CD14-positive monocyte (primary cell): ENCODE measurements around the gene WWC1. TPM values are rescaled to one million over a fixed set of nuclear protein-coding genes. Genes with fewer than 3 reads are reported as not detected.
A peak's percentile ranks its signal among the peaks of the same experiment; 100 is the strongest.

Source experiments
- DNase-seq, 3 donors: peaks; one replicate each; pipeline ENCODE4 v3.0.0-alpha.2; 2011 to 2022
- H2AFZ ChIP-seq: 2 replicates; pipeline ENCODE4 v1.6.0; 2012; ENCODE audit warnings: mild to moderate bottlenecking, low read depth, low read length, inconsistent platforms; ENCODE audit not compliant: insufficient read depth, poor library complexity, severe bottlenecking
- H3K27ac ChIP-seq, 2 donors: 1 replicate in 1 of 2; 2 replicates in 1 of 2; pipeline ENCODE4 v1.5.1; 2012 to 2013; ENCODE audit warnings: low read length in 2 of 2, control low read depth in 1 of 2, inconsistent platforms in 1 of 2, low read depth in 1 of 2, mild to moderate bottlenecking in 1 of 2
- H3K27me3 ChIP-seq, 2 donors: one replicate each; pipeline versions ENCODE4 v1.6.0 to v1.6.1; 2011 to 2013; ENCODE audit warnings: low read length in 2 of 2; ENCODE audit not compliant: control insufficient read depth in 2 of 2, insufficient read depth in 2 of 2
- H3K36me3 ChIP-seq, 2 donors: replicated peaks in 1 of 2; 1 replicate in 1 of 2; 2 replicates in 1 of 2; pipeline versions ENCODE4 v1.5.1 to v1.6.1; 2012 to 2013; ENCODE audit warnings: low read length in 2 of 2, control low read depth in 1 of 2, inconsistent platforms in 1 of 2, mild to moderate bottlenecking in 1 of 2; ENCODE audit not compliant: insufficient read depth in 2 of 2, control insufficient read depth in 1 of 2
- H3K4me1 ChIP-seq, 2 donors: 1 replicate in 1 of 2; 2 replicates in 1 of 2; pipeline versions ENCODE4 v1.5.1 to v1.6.1; 2012 to 2013; ENCODE audit warnings: low read length in 2 of 2, control low read depth in 1 of 2, inconsistent platforms in 1 of 2, mild to moderate bottlenecking in 1 of 2, moderate library complexity in 1 of 2; ENCODE audit not compliant: insufficient read depth in 2 of 2, control insufficient read depth in 1 of 2
- H3K4me2 ChIP-seq: replicated peaks from 2 replicates; pipeline ENCODE3; 2012; ENCODE audit warnings: low read length, moderate library complexity, mild to moderate bottlenecking; ENCODE audit not compliant: poor library complexity, severe bottlenecking; ENCODE audit errors: extremely low read depth
- H3K4me3 ChIP-seq, 3 experiments: fragments of 200-600 bp in 1 of 3; sonication (generic) in 1 of 3; replicated peaks in 1 of 3; 1 replicate in 2 of 3; 2 replicates in 1 of 3; pipeline ENCODE4 v1.5.1; 2011 to 2013; ENCODE audit warnings: low read length in 3 of 3, mild to moderate bottlenecking in 3 of 3, control low read depth in 2 of 3, low read depth in 2 of 3, inconsistent platforms in 1 of 3, moderate library complexity in 1 of 3
- H3K79me2 ChIP-seq: 2 replicates; pipeline ENCODE4 v1.6.0; 2012; ENCODE audit warnings: mild to moderate bottlenecking, control low read depth, inconsistent platforms, low read length, moderate library complexity; ENCODE audit not compliant: insufficient read depth
- H3K9ac ChIP-seq: 2 replicates; pipeline ENCODE4 v1.6.0; 2017; ENCODE audit warnings: low read length, mild to moderate bottlenecking; ENCODE audit not compliant: insufficient read depth, poor library complexity, severe bottlenecking
- H3K9me3 ChIP-seq, 2 donors: replicated peaks in 1 of 2; 1 replicate in 1 of 2; 2 replicates in 1 of 2; pipeline versions ENCODE4 v1.5.1 to v1.6.1; 2012 to 2013; ENCODE audit warnings: low read length in 2 of 2, control low read depth in 1 of 2; ENCODE audit not compliant: control insufficient read depth in 1 of 2, insufficient read depth in 1 of 2
- H4K20me1 ChIP-seq: 2 replicates; pipeline ENCODE4 v1.6.0; 2012; ENCODE audit warnings: mild to moderate bottlenecking, low read length, control low read depth, moderate library complexity; ENCODE audit not compliant: insufficient read depth
- H3K27ac Mint-ChIP-seq, 7 donors: one replicate each; pipeline ENCODE4 v1.8.0; 2020; ENCODE audit warnings: mild to moderate bottlenecking in 7 of 7, mixed read lengths in 7 of 7, moderate library complexity in 6 of 7, inconsistent platforms in 2 of 7
- H3K27me3 Mint-ChIP-seq, 3 donors: one replicate each; pipeline ENCODE4 v1.8.0; 2021 to 2022; ENCODE audit warnings: low read depth in 3 of 3, mild to moderate bottlenecking in 3 of 3, mixed read lengths in 3 of 3, moderate library complexity in 3 of 3, inconsistent platforms in 1 of 3
- H3K36me3 Mint-ChIP-seq, 2 donors: one replicate each; pipeline ENCODE4 v1.8.0; 2020; ENCODE audit warnings: mixed read lengths in 2 of 2, inconsistent platforms in 1 of 2, mild to moderate bottlenecking in 1 of 2
- H3K4me1 Mint-ChIP-seq: one replicate; pipeline ENCODE4 v1.8.0; 2020; ENCODE audit warnings: mild to moderate bottlenecking, mixed read lengths
- H3K4me3 Mint-ChIP-seq, 2 donors: one replicate each; pipeline ENCODE4 v1.8.0; 2020; ENCODE audit warnings: mild to moderate bottlenecking in 2 of 2, mixed read lengths in 2 of 2, moderate library complexity in 1 of 2
- H3K9me3 Mint-ChIP-seq, 7 donors: one replicate each; pipeline ENCODE4 v1.8.0; 2020 to 2022; ENCODE audit warnings: mixed read lengths in 7 of 7, mild to moderate bottlenecking in 6 of 7, moderate library complexity in 6 of 7, inconsistent platforms in 2 of 7
- WGBS: methylation state at CpG from one replicate; pipeline ENCODE4 v1.1.5; 2013; ENCODE audit warnings: missing lambda C conversion rate; ENCODE audit not compliant: insufficient coverage; 5-methylcytosine and 5-hydroxymethylcytosine counted together
- intact Hi-C, 2 donors: fragments of 100-400 bp; cut with micrococcal nuclease; formaldehyde crosslinking; loops; one replicate each; pipeline versions ENCODE4 v1.15.0 to v1.15.1; 2023
- polyA plus RNA-seq, 3 donors: library from polyadenylated mRNA; depleted of rRNA in 1 of 3; unstranded in 2 of 3; stranded (reverse) in 1 of 3; fragments of 300-500 nt in 2 of 3; fragments of >200 nt in 1 of 3; fragmentation: Illumina TruSeq in 2 of 3; gene quantifications; 1 replicate in 2 of 3; 2 replicates in 1 of 3; pipeline ENCODE4 v1.2.3, GENCODE V29; 2012 to 2021
- TF ChIP-seq, protein P1 (sequence below): fragments of 200-600 bp; IDR thresholded peaks from one replicate; pipeline ENCODE4 v1.8.0; 2022; ENCODE audit warnings: antibody characterized with exemption, mild to moderate bottlenecking

The WWC1 gene
- polyA plus RNA-seq, 3 donors, result not detected

DNA sequence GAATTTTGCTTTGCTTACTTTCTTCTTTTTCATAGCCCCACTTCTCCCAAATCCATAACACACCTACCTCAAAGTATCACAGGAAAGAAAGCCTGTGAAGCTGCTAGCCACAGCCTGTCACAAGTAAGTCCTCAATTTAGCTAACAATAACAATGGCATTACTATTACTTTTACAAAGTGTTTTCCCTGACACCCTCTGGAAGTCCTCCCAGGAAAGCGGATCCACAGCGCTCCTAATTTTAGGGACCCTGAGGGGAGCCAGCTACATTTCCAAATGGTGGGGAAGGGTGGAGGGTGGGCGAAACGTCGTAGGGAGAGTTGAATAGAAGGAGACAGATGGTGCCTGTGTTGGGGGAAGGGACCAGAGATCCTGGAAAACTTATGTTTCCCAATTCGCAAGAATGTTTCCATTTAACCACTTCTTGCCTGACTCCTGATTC is 523 bp upstream of the WWC1 start:
- WGBS, result no CpG with 5 or more reads among the region's 6 CpGs
- intact Hi-C loops, result no loop called here

DNA sequence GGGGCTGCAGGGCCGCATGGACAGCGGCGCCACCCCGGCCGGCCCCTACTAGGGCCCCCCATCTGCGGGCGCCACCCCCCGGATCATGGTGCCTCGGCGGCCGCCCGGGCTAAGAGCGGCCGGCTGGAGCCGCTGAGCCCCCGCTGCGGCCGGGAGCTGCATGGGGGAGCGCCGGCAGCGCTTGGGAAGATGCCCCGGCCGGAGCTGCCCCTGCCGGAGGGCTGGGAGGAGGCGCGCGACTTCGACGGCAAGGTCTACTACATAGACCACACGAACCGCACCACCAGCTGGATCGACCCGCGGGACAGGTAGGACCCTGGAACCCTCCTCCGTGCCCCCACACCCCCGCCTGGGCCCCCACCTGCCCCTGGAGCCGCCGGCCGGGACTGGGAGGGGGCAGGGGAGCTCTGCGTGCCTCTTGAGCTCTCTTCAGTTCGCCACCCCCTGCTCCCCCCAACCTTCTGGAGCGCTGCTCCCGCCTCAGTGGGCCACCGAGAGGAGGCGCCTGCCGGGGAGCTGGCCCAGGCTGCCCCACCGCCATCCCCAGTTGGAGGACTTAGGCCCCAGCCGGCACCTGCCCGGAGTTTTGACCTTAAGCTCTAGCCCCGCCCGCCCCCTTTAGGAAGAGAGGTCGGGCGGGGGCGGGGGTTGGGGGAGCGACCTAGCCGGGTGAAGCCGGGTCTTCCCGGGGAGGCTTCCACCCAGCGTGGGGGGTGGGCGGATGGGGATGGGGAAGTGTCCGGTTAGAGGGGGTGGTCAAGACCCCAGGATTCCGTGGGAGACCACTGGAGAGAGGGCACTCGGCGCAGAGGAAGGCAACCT is 730 bp downstream of the WWC1 start:
- intact Hi-C loops, result no loop called here
- Histone ChIP-seq H3K79me2 (no peaks in the 10 kb centered on the region), H3K4me2 (peak overlapping the region; percentile 26), H3K27ac (no peak overlapping the region), H4K20me1 (no peaks in the 10 kb centered on the region), H3K27me3 (peaks cover 33 to 46% of the 10 kb centered on the region in 2 donors), H3K9ac (no peak overlapping the region), H3K9me3 (peaks cover 0 to 5% of the 10 kb centered on the region in 2 donors), H3K36me3 (no peaks in the 10 kb centered on the region), H2AFZ (no peak overlapping the region), H3K4me3 (no peak overlapping the region), H3K4me1 (peaks cover 2 to 3% of the 10 kb centered on the region in 2 donors)
- WGBS, result 6% methylated on average over 47 of the region's 64 CpGs
- Mint-ChIP-seq H3K27ac (no peak overlapping the region), H3K36me3 (peaks cover 0 to 6% of the 10 kb centered on the region in 2 donors), H3K9me3 (peaks cover 0 to 13% (median 1%) of the 10 kb centered on the region in 7 donors), H3K4me1 (peaks cover 3% of the 10 kb centered on the region), H3K4me3 (peak overlapping the region in 1 of 2 donors; percentile 67), H3K27me3 (peaks cover 52 to 67% (median 66%) of the 10 kb centered on the region in 3 donors)
- DNase-seq, result no peak
- TF ChIP-seq, protein P1, sequence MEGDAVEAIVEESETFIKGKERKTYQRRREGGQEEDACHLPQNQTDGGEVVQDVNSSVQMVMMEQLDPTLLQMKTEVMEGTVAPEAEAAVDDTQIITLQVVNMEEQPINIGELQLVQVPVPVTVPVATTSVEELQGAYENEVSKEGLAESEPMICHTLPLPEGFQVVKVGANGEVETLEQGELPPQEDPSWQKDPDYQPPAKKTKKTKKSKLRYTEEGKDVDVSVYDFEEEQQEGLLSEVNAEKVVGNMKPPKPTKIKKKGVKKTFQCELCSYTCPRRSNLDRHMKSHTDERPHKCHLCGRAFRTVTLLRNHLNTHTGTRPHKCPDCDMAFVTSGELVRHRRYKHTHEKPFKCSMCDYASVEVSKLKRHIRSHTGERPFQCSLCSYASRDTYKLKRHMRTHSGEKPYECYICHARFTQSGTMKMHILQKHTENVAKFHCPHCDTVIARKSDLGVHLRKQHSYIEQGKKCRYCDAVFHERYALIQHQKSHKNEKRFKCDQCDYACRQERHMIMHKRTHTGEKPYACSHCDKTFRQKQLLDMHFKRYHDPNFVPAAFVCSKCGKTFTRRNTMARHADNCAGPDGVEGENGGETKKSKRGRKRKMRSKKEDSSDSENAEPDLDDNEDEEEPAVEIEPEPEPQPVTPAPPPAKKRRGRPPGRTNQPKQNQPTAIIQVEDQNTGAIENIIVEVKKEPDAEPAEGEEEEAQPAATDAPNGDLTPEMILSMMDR, result no peak

More for the DNA sequence above, 523 bp upstream of the WWC1 start:
- TF ChIP-seq, protein P1, result no peak
- peaks cover 33 to 46% of the 10 kb centered on the region in 2 donors for H3K27me3 ChIP-seq
- H3K4me2 ChIP-seq, result peak overlapping the region; percentile 44
- H3K4me3 ChIP-seq, result peak overlapping the region in 1 of 3 experiments; percentile 42
- no peaks in the 10 kb centered on the region for H3K79me2 ChIP-seq
- Mint-ChIP-seq H3K27ac (no peak overlapping the region), H3K9me3 (peaks cover 0 to 13% (median 1%) of the 10 kb centered on the region in 7 donors), H3K4me1 (peaks cover 3% of the 10 kb centered on the region), H3K36me3 (peaks cover 0 to 6% of the 10 kb centered on the region in 2 donors), H3K27me3 (peaks cover 59 to 71% (median 68%) of the 10 kb centered on the region in 3 donors), H3K4me3 (peak overlapping the region; percentile 43 to 74)
- H3K36me3 ChIP-seq, result no peaks in the 10 kb centered on the region
- H3K9me3 ChIP-seq, result peaks cover 0 to 5% of the 10 kb centered on the region in 2 donors
- no peak overlapping the region for H3K9ac ChIP-seq
- H4K20me1 ChIP-seq, result no peaks in the 10 kb centered on the region
- no peak overlapping the region for H3K27ac ChIP-seq
- DNase-seq, result no peak
- H3K4me1 ChIP-seq, result peaks cover 2 to 3% of the 10 kb centered on the region in 2 donors
- no peak overlapping the region for H2AFZ ChIP-seq
